Sigmoid colon (tissue), 4 donors: Measurements from ENCODE around the gene FAM43A.

Source experiments
- CTCF ChIP-seq, 4 experiments: fragments of 450-650 bp in 3 of 4; fragments of 200-600 bp in 1 of 4; IDR thresholded peaks; one replicate each; pipeline ENCODE4 v1.5.1; 2016 to 2019; ENCODE audit warnings: antibody characterized with exemption in 4 of 4, mild to moderate bottlenecking in 3 of 4, moderate library complexity in 2 of 4
- EP300 ChIP-seq, 4 donors: sonication (generic); formaldehyde crosslinking; IDR thresholded peaks; one replicate each; pipeline ENCODE4 v1.6.1; 2017; ENCODE audit warnings: antibody characterized with exemption in 4 of 4
- POLR2A ChIP-seq, 2 donors: fragments of 450-650 bp; IDR thresholded peaks; one replicate each; pipeline ENCODE4 v1.6.1; 2016; ENCODE audit warnings: antibody characterized with exemption in 2 of 2, mild to moderate bottlenecking in 2 of 2, moderate library complexity in 2 of 2
- POLR2AphosphoS5 ChIP-seq, 4 donors: sonication (generic); formaldehyde crosslinking; IDR thresholded peaks; one replicate each; pipeline ENCODE4 v1.6.1; 2017; ENCODE audit warnings: antibody characterized with exemption in 4 of 4

DNA sequence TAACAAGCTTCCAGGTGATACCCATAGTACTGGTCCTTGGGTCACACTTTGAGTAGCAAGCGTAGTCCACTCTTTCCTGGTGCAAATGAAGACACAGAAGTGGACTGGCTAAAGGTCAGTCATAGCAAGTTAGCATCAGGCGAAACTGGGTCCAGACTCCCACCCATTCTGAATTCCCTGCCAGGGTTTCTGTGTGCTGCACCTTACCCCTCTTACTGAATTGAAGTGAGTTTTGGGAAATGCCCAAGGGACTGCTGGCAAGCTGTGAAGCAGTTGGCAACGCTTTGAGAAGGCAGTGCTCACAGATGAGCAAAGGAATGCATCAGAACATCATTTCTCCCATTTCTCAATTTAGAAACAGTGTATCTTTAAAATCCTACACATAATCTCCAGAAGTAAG is 11.9 kb upstream of the FAM43A start:
- TF ChIP-seq CTCF (IDR thresholded peaks at IDR 0.05) (no peak), POLR2AphosphoS5 (IDR thresholded peaks at IDR 0.05) (no peak), POLR2A (IDR thresholded peaks at IDR 0.05) (no peak), EP300 (IDR thresholded peaks at IDR 0.05) (no peak)
